ENCODE results near the gene MACROH2A1.

DNA sequence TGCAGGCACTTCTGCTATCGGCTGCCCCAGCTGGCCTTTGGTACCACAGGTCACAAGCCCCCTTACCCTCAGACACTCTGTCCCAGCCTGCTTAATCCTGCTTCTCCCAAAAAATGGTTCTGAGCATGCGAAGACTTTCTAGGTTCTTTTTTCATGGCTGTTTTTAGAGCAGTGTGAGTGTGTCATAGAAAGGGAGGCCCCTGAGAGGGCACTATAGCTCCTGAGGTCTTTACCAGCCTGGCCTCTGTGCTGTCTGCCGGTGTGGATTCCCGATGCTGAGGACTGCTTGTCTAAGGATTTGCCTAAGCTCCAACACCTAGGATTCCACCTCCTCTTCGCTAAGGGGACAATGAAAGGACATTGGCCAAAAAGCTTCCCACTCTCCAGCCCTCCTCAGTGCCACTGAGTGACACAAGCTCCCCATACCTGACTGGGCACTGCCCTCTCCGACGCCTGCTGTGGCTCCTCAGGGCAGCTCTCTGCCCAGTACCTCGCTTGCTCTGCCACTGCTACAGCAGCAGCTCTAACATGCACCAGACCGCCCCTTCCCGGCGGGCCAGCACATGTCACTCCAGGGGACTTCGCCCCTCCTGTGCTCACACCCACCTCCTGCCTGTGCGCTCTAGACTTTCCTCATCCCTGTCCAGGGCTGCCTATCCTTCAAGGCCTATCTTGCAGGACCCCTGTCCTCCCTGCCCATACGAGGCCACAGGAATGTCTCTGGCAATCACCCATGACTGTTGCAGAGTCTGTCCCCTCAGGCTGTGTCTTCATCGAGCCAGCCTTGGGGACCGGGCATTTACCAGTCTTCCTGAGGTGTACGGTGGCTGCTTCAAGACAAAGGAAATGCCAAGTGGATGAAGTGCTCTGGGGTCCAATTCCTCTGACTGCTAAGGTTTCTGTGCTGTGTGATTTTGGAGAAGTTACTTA, 21.0 kb downstream of the MACROH2A1 start:
- TF ChIP-seq, protein P1, sequence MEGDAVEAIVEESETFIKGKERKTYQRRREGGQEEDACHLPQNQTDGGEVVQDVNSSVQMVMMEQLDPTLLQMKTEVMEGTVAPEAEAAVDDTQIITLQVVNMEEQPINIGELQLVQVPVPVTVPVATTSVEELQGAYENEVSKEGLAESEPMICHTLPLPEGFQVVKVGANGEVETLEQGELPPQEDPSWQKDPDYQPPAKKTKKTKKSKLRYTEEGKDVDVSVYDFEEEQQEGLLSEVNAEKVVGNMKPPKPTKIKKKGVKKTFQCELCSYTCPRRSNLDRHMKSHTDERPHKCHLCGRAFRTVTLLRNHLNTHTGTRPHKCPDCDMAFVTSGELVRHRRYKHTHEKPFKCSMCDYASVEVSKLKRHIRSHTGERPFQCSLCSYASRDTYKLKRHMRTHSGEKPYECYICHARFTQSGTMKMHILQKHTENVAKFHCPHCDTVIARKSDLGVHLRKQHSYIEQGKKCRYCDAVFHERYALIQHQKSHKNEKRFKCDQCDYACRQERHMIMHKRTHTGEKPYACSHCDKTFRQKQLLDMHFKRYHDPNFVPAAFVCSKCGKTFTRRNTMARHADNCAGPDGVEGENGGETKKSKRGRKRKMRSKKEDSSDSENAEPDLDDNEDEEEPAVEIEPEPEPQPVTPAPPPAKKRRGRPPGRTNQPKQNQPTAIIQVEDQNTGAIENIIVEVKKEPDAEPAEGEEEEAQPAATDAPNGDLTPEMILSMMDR (IDR thresholded peaks at IDR 0.05), result no peak
- TF ChIP-seq TEAD4 (CRISPR knock-in tag; IDR thresholded peaks at IDR 0.05), result no peak
